ENCODE data around the gene MAP2K4. TPM values are rescaled to one million over a fixed set of nuclear protein-coding genes. Genes with fewer than 3 reads are reported as not detected.
"Not testable (repeated sequence)": the region's sequence is repeated elsewhere in the genome, so short reads cannot be mapped to it uniquely, and the experiment has no call there.

MAP2K4 gene
- total RNA-seq, result 10 to 100 TPM; 21.0 to 26.7 (median 25.1) TPM

- no peak for TF ChIP-seq CTCF (IDR thresholded peaks at IDR 0.05)
- peak; percentile 99 for ATAC-seq (ENCODE audit: low FRiP score)
Observed at GRCh38 chr17:12020642-12021622, at the start of gene MAP2K4. Gene MAP2K4, plus strand, starts transcription at chr17:12020877. Its CDS starts 10 bp downstream, at chr17:12020887.

GRCh38 chr17:11972741-11973140, 47.9 kb upstream of the MAP2K4 start:
- not testable (repeated sequence) for ATAC-seq (ENCODE audit: low FRiP score)

More at GRCh38 chr17:12020642-12021622, at the start of gene MAP2K4:
- peak; percentile 78 for DNase-seq (ENCODE audit: low spot score)

GRCh38 chr17:11979795-11980194, 40.9 kb upstream of the MAP2K4 start:
- no peak for ATAC-seq (ENCODE audit: low FRiP score)
- no peak for DNase-seq (ENCODE audit: low spot score)
- no peak for TF ChIP-seq CTCF (IDR thresholded peaks at IDR 0.05)

More at GRCh38 chr17:11972741-11973140, 47.9 kb upstream of the MAP2K4 start:
- DNase-seq (ENCODE audit: low spot score), result not testable (repeated sequence)

GRCh38 chr17:11980813-11981212, 39.9 kb upstream of the MAP2K4 start:
- DNase-seq (ENCODE audit: low spot score), result no peak
- no peak for TF ChIP-seq CTCF (IDR thresholded peaks at IDR 0.05)
- ATAC-seq (ENCODE audit: low FRiP score), result no peak

GRCh38 chr17:11981862-11982261, 38.8 kb upstream of the MAP2K4 start:
- DNase-seq (ENCODE audit: low spot score) (no peak), ATAC-seq (ENCODE audit: low FRiP score) (no peak)
- TF ChIP-seq CTCF (IDR thresholded peaks at IDR 0.05), result no peak

GRCh38 chr17:11986179-11986941, 34.3 kb upstream of the MAP2K4 start:
- DNase-seq (ENCODE audit: low spot score), result no peak
- no peak for TF ChIP-seq CTCF (IDR thresholded peaks at IDR 0.05)
- no peak for ATAC-seq (ENCODE audit: low FRiP score)

GRCh38 chr17:11986942-11987329, 33.7 kb upstream of the MAP2K4 start:
- TF ChIP-seq CTCF (IDR thresholded peaks at IDR 0.05), result peak in 1 of 3 donors; percentile 26
- DNase-seq (ENCODE audit: low spot score) (no peak), ATAC-seq (ENCODE audit: low FRiP score) (peak; percentile 73)
